NCI-H1048 (cell line): ENCODE results near the gene TMEM255B.

ENCODE experiments used
- DNase-seq: peaks from one replicate; lab custom pipeline; 2025; lab: John Stamatoyannopoulos, UW

Gene TMEM255B

DNA sequence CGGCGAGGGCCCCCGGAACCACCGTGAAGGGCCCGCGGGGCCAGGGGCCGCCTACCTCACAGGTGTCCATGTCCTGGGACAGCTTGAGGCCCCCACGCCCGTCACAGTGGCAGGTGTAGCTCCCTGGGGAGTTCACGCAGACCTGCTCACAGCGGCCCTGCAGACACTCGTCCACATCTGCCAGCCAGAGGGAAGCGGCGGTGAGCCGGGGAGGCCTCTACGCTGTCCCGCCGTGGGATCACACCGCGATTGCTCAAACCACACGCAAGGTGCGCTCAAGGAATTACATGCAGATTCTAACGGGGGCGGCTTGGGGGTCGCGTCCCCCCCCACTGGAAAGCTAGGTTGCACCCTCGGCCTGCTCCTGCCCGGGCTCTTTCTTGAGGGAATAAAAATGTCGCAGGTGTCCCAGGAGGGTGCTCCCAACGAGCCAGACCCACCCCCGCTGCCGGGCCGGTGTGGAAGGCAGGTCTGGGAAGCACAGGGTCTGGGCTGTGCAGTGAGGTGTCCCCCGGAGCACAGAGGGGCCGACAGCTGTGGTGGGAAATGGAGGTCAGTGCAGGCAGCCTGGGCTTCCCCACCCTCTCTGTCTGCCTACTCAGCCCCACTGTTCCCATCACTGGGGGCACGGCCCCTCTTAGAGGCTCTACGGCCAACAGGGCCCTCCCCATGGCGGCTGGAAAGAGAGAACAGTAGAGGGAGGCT is 75.6 kb downstream of the TMEM255B start:
- DNase-seq: no peak

DNA sequence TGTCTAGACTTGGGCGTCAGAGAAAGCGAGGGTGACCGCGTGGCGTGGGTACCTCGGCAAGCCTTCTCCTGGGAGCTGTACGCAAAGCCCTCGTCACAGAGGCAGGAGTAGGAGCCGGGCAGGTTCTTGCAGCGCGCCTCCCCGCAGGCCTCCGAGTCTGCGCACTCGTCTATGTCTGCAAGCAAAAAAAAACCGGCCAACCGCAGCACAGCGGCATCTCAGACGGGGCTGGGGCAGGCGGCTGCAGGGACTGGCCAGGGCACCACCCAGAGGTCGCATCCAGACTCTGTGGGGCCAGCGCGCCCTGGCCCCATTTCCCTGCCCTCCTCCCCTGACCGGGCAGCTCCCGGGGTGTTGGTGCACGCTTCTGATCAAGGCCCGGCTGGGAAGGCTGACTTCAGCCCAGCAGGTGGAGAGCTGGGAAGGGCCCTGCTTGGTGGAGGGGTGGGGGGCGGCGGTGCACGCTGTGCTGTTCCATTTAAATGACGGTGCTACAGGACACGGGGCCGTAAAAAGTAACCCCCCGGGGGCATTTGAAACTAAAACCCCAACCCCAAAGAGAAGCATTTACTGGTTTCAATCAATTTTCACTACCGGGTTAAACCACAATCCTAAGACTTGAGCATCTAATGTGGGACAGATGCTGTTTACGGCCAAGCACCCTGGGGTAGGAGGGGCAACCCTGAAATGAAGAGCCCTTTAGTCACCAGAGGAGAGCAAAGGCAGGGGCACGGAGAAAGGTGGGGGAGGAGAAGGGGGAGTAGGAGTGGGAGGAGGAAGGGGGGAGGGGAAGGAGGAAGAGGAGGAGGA is 76.6 kb downstream of the TMEM255B start:
- DNase-seq: no peak

DNA sequence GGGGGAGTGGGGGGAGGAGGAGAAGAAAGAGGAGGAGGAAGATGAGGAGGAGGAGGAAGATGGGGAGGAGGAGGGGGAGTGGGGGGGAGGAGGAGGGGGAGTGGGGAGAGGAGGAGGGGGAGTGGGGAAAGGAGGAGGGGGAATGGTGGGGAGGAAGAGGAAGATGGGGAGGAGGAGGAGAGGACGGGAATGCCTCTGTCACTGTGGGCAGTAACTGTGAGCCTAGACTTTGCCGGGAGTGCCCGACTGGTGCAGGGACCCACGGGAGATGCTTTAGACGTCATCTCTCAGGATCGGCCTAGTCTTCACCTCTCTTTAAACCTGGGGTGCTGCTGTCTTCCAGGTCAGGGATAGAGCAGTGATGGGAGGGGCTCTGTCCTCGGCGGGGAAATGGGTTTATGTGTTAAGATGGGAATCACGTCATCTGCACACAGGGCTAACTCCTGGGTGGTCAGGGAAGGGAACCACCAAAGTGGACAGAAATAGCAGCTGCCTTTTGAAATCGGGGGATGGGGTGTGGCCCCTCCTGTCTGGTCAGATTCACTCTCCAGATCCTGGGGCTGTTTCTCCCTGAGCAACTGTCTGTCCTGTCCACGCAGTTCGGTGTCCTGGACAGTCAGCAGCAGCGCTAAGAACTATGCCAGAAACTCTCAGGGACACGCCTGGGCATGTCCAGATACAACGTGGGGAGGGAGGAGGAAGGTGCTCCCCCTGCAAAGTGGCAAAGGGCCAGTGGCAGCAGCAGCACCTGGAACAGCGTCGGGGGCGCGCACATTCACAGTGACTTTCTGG is 77.9 kb downstream of the TMEM255B start:
- no peak for DNase-seq

DNA sequence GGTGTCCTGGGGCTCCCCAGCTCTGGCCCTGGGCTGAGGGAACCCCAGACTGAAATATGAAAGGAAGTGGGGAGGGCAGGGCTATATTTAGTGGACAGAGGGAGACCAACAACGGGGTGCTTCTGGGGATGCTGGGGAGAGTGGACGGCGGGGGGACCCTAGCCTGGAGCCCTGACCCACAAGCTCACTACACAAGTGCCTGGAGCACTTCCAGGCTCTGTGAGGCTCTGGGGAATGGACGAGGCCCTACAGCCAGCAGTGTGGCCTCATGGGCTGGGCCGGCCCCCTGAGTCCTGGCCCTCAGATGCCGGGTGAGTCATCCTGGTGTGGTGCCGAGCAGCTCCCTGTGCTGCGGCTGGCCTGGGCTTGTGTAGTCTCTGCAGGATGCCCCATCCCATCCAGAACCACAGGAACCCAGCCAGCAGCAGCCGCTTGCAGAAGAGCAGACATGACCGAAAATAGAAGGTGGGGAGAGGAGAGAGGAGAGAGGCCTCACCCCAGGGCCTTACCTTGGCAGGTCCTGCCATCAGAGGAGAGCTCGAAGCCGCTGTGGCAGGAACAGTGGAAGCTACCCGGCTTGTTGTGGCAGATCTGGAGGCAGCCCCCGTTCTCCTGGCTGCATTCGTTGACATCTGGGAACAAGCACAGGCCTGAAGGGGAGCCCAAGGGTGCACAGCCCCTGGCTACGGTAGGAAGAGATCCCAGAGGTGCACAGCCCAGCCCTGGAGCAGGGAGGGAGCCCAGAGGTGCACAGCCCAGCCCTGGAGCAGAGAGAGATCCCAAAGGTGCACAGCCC is 78.7 kb downstream of the TMEM255B start:
- no peak for DNase-seq

DNA sequence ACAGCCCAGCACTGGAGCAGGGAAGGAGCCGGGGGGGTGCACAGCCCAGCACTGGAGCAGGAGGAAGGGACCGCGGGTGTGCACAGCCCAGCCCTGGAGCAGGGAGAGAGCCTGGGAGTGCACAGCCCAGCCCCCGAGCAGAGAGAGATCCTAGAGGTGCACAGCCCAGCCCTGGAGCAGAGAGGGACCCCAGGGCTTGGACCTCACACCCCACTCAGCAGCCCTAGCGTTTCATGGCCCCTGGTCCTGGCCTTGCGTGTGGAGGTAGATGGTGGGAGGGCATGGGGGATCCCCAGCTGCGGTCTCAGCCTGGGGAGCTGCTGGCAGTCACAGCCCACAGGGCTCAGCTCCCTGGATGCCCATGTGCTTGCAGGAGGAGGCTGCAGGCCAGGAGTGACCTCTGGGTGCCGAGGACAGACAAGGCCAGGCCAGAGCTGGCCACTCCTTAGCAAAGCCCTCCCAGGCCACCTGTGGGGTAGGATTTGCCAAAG is 79.7 kb downstream of the TMEM255B start:
- no peak for DNase-seq

GRCh38 chr13:113839536-113840204 is 80.6 kb downstream of the TMEM255B start:
- DNase-seq: no peak

DNA sequence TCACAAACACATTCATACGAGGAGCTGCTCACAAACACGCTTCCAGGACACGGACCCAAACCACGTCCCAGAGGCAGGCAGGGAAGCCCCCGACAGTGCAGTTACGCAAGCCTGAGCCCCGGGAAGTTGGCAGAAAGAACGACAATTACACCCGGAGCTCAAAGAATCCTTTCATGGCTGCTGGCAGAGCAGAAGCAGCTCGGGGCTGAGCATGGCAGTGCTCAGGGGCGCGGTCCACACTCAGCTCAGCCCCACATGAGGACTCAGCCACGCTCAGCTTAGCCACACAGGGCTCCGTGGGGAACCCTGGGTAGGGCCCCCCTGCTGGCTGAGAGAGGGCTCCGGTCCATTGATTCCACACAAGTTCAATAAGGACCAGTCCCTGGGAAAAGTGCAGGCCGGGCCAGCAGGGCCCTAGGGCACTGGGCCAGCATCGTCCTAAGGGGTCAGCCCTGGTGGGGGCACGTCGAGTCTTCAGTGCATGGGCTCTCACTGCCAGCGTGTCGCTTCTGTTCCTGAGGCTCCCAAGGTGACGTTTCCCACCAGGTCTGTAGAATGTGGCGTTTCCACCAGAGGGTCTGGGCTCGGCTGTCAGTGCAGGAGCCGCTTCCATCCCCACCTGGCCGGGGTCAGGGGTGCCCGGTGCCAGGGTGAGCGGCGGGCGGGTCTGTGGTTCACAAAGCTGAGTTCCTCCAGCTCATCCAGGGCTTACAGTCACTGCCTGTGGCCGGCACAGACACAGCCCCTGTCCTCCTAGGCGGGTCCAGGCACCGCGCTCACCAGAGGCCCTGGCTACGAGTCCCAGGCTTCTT is 81.7 kb downstream of the TMEM255B start:
- no peak for DNase-seq

DNA sequence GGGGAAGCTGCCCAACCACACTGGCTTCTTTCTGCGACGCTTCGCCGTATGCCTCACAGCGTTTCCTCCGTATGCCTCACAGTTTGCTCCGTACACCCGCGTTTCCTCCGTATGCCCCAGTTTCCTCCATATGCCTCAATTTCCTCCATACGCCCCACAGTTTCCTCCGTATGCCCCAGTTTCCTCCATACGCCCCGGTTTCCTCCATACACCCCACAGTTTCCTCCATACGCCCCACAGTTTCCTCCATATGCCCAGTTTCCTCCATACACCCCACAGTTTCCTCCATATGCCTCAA is 82.3 kb downstream of the TMEM255B start:
- no peak for DNase-seq

DNA sequence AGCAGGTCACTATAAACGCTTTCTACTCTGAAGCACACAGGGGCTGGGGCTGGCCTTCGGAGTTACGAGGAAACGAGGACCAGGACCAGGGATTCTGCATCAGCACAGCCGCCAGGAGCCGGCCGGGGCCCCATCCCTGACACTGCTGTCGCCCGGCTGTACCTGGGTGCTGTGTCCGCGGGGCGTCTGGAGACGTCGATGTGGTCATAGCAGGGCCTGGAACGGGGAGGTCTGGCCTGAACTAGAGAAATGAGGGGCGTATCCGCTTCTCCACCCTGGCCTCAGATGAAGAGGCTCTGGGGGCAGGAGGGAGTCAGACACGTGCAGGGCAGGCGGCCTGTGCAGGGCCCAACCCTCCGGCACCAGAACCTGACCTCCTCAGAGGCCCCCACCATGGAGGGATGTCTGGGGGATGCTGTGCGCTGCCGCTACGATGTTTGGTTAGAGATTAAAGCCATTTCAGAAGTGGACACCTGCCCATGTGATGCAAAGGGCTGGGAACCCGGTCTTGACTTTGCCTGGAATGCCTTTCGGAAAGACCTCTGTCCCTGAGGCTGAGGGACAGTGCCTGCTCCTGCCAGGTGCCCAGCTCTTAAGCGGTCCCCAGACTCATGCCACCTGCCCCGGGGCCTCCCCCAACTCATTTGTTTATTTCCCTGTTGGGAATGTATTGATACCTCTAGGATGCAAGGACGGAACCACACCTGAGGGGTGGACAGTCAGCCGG is 83.5 kb downstream of the TMEM255B start:
- DNase-seq: no peak

- DNase-seq: no peak
Observed at GRCh38 chr13:113843063-113843654, 84.1 kb downstream of the TMEM255B start.

GRCh38 chr13:113843864-113844556 is 85.0 kb downstream of the TMEM255B start:
- DNase-seq: no peak

DNA sequence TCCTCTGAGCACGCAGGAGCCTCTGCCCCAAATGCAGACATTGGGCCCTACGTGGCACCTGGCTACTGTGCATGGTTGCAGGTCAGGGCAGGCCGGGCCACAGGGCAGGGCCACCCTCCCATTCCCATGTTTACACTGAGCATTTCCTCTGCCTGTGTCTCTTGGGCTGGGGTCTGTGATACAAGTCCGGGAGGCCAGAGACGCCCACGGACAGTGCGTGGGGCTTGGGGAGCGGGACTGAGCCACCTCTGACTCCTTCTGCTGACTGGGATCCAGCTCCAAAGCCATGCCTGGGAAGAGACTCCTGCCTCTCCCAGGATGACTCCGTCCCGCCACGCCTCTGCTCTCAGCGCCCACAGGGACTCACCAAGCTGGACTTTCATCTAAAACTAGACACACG is 86.0 kb downstream of the TMEM255B start:
- no peak for DNase-seq

DNA sequence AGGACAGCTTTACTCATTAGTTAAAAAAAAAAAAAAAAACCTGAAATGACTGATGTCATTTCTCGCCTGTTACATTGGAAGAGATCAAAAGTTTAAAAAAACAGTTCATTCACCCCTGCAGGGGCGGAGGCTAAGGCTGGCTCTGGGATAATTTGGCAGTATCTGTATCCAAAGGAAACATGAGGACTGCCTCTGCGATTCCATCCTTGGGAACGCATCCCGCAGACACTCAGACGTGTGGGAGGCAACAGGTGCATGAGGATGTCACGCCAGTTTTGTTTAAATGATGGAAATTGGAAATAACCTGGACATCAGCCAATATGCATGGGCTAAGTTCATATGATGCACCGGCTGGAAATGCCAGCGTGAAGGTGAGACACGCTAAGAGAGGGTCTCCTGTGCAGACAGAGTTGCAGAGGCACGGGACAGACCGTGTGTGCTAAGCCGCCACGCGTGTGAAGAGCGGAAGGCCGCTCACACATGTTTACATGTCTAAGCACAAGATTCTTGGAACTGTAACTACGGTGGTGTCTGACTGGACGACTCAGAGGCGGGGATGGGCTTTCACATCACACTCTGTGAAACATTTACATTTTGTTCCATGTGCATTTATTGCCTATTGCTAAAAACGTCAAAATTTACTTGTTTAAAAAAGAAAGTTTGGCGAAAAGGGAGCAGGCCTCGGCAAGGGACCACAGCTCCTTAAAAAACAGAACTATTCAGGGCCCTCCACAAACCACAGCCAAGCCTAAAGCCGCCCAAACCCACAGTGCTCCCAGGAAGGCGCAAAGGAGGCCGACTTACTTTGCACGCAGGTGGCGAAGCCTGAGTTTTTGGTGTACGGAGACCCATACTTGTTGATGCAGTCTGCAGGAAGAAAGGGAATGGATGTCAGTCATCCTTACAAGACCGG is 87.0 kb downstream of the TMEM255B start:
- no peak for DNase-seq

DNA sequence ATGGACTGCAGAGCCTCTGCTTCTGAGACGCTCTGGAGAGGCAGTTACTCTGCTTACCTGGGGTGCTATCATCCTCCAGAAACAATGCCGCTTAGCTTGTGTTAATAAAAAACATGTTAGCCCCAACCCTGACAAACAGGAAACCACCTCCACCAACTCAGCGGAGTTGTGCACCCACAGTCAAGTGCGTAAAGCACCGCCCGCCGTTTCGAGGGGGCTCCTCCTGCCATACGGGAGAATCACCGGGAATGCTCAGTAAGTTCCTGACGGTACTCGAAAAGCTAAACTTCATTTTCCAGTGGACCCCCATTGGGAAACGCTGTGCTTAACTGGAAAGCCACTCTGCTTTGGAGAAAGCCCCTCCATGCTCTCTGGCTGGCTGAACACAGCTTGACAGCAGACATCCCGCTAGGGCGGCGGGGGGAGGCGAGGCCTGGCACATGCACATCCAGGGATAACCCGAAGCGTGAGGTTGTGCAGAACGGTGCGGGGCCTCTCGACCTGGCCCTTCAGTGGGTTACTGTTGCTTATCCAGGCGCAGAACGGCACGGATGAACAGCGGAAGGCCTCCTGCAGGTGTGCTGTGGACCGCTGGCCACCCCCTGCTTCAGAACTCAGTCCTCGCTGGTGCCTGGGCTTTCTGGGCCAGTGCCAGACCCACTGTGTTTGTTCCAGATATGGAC is 87.8 kb downstream of the TMEM255B start:
- no peak for DNase-seq

- DNase-seq: no peak
Observed at GRCh38 chr13:113848020-113848419, 89.0 kb downstream of the TMEM255B start.

GRCh38 chr13:113848431-113849260 is 89.6 kb downstream of the TMEM255B start:
- no peak for DNase-seq
